ENCODE measurements around the gene SGTA.

Gene SGTA

DNA sequence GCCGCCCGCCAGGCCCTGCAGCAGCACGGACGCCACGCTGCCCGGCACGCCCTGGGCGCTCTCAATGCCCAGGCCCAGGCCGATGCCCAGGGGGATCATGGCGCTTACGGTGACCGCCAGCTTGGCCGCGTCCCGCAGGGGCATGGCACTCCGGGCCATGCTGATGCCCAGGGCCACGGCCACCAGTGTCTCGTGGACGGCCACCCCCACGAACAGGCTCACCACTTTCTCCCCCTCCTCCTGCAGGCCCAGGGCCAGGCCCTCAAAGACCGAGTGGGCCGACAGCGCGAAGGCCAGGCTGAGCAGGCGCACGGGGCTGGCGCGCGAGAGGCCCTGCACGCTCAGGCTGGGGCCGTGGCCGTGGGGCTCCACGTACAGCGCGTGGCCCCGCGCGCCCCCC, 50.2 kb downstream of the SGTA start:
- TF ChIP-seq, protein P1, sequence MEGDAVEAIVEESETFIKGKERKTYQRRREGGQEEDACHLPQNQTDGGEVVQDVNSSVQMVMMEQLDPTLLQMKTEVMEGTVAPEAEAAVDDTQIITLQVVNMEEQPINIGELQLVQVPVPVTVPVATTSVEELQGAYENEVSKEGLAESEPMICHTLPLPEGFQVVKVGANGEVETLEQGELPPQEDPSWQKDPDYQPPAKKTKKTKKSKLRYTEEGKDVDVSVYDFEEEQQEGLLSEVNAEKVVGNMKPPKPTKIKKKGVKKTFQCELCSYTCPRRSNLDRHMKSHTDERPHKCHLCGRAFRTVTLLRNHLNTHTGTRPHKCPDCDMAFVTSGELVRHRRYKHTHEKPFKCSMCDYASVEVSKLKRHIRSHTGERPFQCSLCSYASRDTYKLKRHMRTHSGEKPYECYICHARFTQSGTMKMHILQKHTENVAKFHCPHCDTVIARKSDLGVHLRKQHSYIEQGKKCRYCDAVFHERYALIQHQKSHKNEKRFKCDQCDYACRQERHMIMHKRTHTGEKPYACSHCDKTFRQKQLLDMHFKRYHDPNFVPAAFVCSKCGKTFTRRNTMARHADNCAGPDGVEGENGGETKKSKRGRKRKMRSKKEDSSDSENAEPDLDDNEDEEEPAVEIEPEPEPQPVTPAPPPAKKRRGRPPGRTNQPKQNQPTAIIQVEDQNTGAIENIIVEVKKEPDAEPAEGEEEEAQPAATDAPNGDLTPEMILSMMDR (IDR thresholded peaks at IDR 0.05; ENCODE audit: low read depth, low read length, missing control alignments), result no peak
- DNase-seq (ENCODE audit: extremely low read depth, low read depth), result no peak
- no peak overlapping the region for H3K4me3 ChIP-seq (replicated peaks; ENCODE audit: low read depth, low read length)

DNA sequence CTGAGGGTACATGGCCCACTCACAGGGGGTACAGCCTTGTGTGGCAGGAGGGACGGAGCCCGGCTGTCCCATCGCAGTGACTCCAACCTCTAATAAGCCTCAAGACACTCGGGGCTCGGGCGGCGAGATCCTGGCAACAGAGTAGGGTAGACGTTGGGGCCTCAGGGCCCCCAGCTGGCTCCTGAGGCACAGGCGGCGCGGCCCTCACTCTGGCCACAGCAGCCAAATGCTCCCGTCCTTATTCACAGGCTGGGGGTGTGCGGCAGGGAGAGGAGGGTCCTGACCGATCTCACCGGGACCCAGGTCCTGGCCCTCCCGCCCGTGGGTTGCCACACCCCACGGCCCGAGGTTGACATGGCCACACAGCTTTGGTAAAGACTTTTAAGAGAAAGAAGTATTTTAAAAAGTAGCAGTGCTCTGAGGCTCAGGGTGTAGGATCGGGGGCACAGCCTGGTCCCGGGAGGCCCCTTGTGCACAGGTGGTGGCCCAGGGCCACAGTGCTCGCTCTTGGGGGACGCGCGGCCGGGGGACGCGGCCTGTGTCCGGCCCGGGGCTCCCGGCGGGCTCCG, 50.8 kb downstream of the SGTA start:
- DNase-seq (ENCODE audit: extremely low read depth, low read depth), result no peak

DNA sequence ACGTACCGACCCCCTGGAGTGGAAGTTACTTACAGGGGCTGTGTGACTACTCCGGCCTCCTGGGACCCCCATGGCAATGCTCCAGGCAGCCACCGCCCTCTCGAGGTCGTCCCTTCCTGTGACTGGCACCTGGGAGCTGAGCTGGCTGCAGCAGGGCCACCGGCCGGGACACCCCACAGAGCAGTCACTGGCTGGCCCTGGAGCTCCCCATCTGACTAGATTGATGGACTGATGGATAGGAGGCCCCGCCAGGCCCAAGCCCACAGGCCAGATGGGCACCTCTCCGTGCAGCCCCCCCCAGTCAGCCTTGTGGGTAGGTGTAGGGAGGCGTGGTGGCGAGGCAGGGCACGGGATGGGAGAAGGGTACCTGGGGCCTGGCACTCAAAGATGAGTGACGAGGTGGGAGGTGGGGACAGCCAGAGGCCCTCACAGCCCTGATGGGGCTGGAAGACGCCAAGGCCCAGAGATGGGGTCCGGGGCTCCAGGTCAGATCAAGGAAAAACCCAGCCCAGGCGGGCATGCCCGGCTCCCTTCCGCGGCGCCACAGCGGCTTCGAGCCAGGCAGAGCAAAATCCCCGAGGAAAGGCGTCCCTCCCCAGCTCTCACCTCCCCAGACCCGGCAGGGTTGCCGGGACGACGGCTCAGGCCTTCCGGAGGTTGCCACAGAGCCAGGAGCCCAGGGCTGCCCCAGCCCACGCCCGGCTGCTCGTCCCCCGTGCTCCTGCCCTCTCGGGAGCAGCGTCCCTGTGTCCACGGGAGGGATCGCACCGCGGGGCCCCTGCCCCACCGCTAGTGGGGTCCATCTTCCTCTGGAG, 51.7 kb downstream of the SGTA start:
- H3K4me3 ChIP-seq (replicated peaks; ENCODE audit: low read depth, low read length), result no peak overlapping the region
- TF ChIP-seq, protein P1 (IDR thresholded peaks at IDR 0.05; ENCODE audit: low read depth, low read length, missing control alignments), result no peak
- no peak for DNase-seq (ENCODE audit: extremely low read depth, low read depth)

More for the DNA sequence above, 50.8 kb downstream of the SGTA start:
- TF ChIP-seq, protein P1 (IDR thresholded peaks at IDR 0.05; ENCODE audit: low read depth, low read length, missing control alignments), result no peak
- no peak overlapping the region for H3K4me3 ChIP-seq (replicated peaks; ENCODE audit: low read depth, low read length)

DNA sequence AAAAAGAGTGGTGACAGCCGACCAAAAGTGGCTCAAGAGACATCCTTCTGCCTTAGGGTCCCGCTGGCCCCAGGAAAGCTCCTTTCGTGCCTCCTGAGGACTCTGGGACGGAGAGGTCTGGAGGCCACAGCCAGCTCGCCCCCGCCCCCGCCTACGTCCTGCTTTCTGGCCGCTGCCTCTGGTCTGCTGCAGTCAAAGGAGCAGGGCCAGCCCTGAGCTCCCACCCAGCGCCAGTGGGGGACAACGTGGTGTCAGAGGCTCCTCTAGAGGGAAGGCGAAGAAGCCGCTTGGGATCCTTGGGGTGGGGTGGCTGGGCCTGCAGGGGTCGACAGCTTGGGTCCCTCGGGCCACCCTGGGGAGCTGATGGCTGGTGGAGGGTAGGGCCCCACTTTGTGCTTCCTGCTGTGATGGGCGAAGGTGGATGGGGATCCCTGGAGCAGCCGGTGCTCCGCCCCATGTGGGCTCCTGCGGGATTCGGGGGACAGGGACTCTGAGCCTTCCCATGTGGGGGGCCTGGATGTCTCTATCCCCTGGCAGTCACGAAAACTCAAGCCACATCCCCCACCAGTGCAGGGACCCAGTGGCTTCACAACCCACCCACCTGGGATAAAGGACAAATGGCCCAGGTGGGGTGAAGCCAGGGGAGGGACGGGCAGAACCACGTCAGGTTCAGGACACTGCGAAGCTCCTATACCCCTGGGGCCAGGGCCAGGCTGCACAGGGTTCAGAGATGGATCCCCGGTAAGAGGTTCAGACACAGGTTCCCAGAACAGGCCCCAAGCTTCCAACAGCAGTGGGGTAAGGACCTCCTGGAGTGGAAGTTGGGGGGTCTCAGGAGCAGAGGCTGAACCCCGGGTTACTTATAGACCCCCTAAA, 52.9 kb downstream of the SGTA start:
- no peak for DNase-seq (ENCODE audit: extremely low read depth, low read depth)
- TF ChIP-seq, protein P1 (IDR thresholded peaks at IDR 0.05; ENCODE audit: low read depth, low read length, missing control alignments), result no peak
- H3K4me3 ChIP-seq (replicated peaks; ENCODE audit: low read depth, low read length), result no peak overlapping the region

DNA sequence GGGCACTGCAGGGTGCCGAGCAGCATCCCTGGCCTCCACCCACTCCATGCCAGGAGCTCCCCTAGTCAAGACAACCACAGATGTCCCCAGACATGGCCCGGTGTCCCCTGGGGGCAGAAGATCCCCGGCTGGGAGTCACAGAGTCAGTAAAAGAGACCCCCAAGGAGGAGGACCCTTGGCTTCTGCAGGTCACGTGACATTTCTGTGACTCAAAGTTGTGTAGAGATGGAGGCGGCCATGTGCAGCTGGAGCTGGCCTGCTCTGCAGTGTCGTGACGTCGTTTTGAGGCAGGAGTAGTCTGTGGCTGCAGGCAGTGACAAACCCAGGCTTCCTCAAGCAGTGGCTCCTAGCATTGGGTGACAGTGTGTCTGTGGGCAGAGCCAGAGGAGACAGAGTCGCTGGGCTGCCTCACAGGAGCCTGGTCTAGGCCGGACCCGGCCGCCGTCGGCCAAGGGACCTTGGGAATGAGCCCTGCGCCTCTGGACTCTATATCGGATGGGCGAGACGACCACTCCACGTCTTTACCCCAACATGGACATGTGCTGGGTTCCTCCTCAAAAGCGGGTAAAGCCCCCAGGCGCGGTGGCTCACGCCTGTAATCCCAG, 54.2 kb downstream of the SGTA start:
- TF ChIP-seq, protein P1 (IDR thresholded peaks at IDR 0.05; ENCODE audit: low read depth, low read length, missing control alignments), result no peak
- DNase-seq (ENCODE audit: extremely low read depth, low read depth), result no peak
- H3K4me3 ChIP-seq (replicated peaks; ENCODE audit: low read depth, low read length), result no peak overlapping the region

DNA sequence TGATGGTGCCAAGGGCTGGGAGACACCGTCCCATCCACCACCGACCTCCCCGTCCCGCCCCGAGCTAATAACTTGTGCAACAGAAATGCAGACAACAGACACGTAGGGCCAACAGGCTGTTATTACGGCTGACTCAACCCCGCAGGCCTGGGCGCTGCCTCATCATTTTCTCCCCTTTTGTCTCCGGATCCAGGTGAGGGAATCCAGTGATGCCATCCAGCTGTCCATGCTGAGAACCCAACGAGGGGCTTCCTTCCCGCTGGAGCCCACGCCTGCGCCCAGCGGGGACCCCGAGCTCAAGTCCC, 55.5 kb downstream of the SGTA start:
- DNase-seq (ENCODE audit: extremely low read depth, low read depth), result no peak
- TF ChIP-seq, protein P1 (IDR thresholded peaks at IDR 0.05; ENCODE audit: low read depth, low read length, missing control alignments), result no peak
- H3K4me3 ChIP-seq (replicated peaks; ENCODE audit: low read depth, low read length), result no peak overlapping the region

Measured in HFF-Myc (cell line).